Measurements from ENCODE around the gene CCDC152. TPM values are rescaled to one million over a fixed set of nuclear protein-coding genes. Genes with fewer than 3 reads are reported as not detected.
"Not testable (repeated sequence)": the region's sequence is repeated elsewhere in the genome, so short reads cannot be mapped to it uniquely, and the experiment has no call there.

The CCDC152 gene
- total and polyA plus RNA-seq, 5 donors = 2.9 to 5.1 (median 4.7) TPM

GRCh38 chr5:42816546-42816945, 59.9 kb downstream of the CCDC152 start:
- H3K27me3 ChIP-seq (ENCODE audit: control insufficient read depth, insufficient read depth); H3K9me3 ChIP-seq (ENCODE audit: control insufficient read depth, low read length); DNase-seq; H3K27ac ChIP-seq (ENCODE audit: low read length); H3K4me3 ChIP-seq (ENCODE audit: low read length); H3K4me1 ChIP-seq (ENCODE audit: control insufficient read depth, insufficient read depth, low read length); intact Hi-C loops (cut with DNase I); ATAC-seq: not testable (repeated sequence)
- WGBS = 95% methylated on average over 2 of the region's 2 CpGs

- no peak for ATAC-seq
- 48% methylated on average over 2 of the region's 2 CpGs for WGBS
- intact Hi-C loops (cut with DNase I) = no loop called here
Observed at GRCh38 chr5:42819745-42820144, 63.1 kb downstream of the CCDC152 start.

GRCh38 chr5:42822548-42822947, 65.9 kb downstream of the CCDC152 start:
- Histone ChIP-seq H3K27me3 (ENCODE audit: control insufficient read depth, insufficient read depth) (no peaks in the 10 kb centered on the region), H3K4me3 (ENCODE audit: low read length) (no peak overlapping the region), H3K9me3 (ENCODE audit: control insufficient read depth, low read length) (no peaks in the 10 kb centered on the region), H3K4me1 (ENCODE audit: control insufficient read depth, insufficient read depth, low read length) (no peaks in the 10 kb centered on the region), H3K27ac (ENCODE audit: low read length) (no peak overlapping the region)
- no peak for ATAC-seq
- intact Hi-C loops (cut with DNase I) = no loop called here
- WGBS = 90% methylated on average over 2 of the region's 2 CpGs
- DNase-seq = no peak

More at GRCh38 chr5:42819745-42820144, 63.1 kb downstream of the CCDC152 start:
- H3K27me3 ChIP-seq (ENCODE audit: control insufficient read depth, insufficient read depth) = no peaks in the 10 kb centered on the region
- DNase-seq = no peak
- H3K27ac ChIP-seq (ENCODE audit: low read length) = no peak overlapping the region
- H3K4me3 ChIP-seq (ENCODE audit: low read length) = no peak overlapping the region
- no peaks in the 10 kb centered on the region for H3K4me1 ChIP-seq (ENCODE audit: control insufficient read depth, insufficient read depth, low read length)
- H3K9me3 ChIP-seq (ENCODE audit: control insufficient read depth, low read length) = no peaks in the 10 kb centered on the region

GRCh38 chr5:42824347-42824976, 67.8 kb downstream of the CCDC152 start:
- intact Hi-C loops (cut with DNase I) = no loop called here
- no peaks in the 10 kb centered on the region for H3K27me3 ChIP-seq (ENCODE audit: control insufficient read depth, insufficient read depth)
- no peak overlapping the region for H3K27ac ChIP-seq (ENCODE audit: low read length)
- no peaks in the 10 kb centered on the region for H3K4me1 ChIP-seq (ENCODE audit: control insufficient read depth, insufficient read depth, low read length)
- DNase-seq = no peak
- H3K4me3 ChIP-seq (ENCODE audit: low read length) = no peak overlapping the region
- no peaks in the 10 kb centered on the region for H3K9me3 ChIP-seq (ENCODE audit: control insufficient read depth, low read length)
- no peak for ATAC-seq
- WGBS = 75% methylated on average over 7 of the region's 7 CpGs

- WGBS = 86% methylated on average over 9 of the region's 9 CpGs
- no peak for DNase-seq
- H3K9me3 ChIP-seq (ENCODE audit: control insufficient read depth, low read length) = no peaks in the 10 kb centered on the region
- H3K27ac ChIP-seq (ENCODE audit: low read length) = no peak overlapping the region
- H3K4me1 ChIP-seq (ENCODE audit: control insufficient read depth, insufficient read depth, low read length) = no peaks in the 10 kb centered on the region
- no peak for ATAC-seq
- H3K4me3 ChIP-seq (ENCODE audit: low read length) = no peak overlapping the region
- H3K27me3 ChIP-seq (ENCODE audit: control insufficient read depth, insufficient read depth) = no peaks in the 10 kb centered on the region
- intact Hi-C loops (cut with DNase I) = no loop called here
Observed at GRCh38 chr5:42825422-42826148, 69.0 kb downstream of the CCDC152 start.

GRCh38 chr5:42826757-42827515, 70.3 kb downstream of the CCDC152 start:
- WGBS = 64% methylated on average over 2 of the region's 2 CpGs
- Histone ChIP-seq H3K4me3 (ENCODE audit: low read length) (no peak overlapping the region), H3K4me1 (ENCODE audit: control insufficient read depth, insufficient read depth, low read length) (no peaks in the 10 kb centered on the region), H3K27ac (ENCODE audit: low read length) (no peak overlapping the region), H3K27me3 (ENCODE audit: control insufficient read depth, insufficient read depth) (no peaks in the 10 kb centered on the region), H3K9me3 (ENCODE audit: control insufficient read depth, low read length) (no peaks in the 10 kb centered on the region)
- intact Hi-C loops (cut with DNase I) = no loop called here
- DNase-seq (no peak), ATAC-seq (no peak)

GRCh38 chr5:42828671-42829070, 72.1 kb downstream of the CCDC152 start:
- 46% methylated on average over 2 of the region's 2 CpGs for WGBS
- Histone ChIP-seq H3K4me3 (ENCODE audit: low read length) (no peak overlapping the region), H3K27ac (ENCODE audit: low read length) (no peak overlapping the region), H3K27me3 (ENCODE audit: control insufficient read depth, insufficient read depth) (no peaks in the 10 kb centered on the region), H3K4me1 (ENCODE audit: control insufficient read depth, insufficient read depth, low read length) (no peaks in the 10 kb centered on the region), H3K9me3 (ENCODE audit: control insufficient read depth, low read length) (no peaks in the 10 kb centered on the region)
- ATAC-seq (no peak), DNase-seq (no peak)
- intact Hi-C loops (cut with DNase I) = no loop called here

GRCh38 chr5:42830924-42831323, 74.3 kb downstream of the CCDC152 start:
- Histone ChIP-seq H3K4me1 (ENCODE audit: control insufficient read depth, insufficient read depth, low read length) (no peaks in the 10 kb centered on the region), H3K9me3 (ENCODE audit: control insufficient read depth, low read length) (no peaks in the 10 kb centered on the region), H3K27me3 (ENCODE audit: control insufficient read depth, insufficient read depth) (no peaks in the 10 kb centered on the region), H3K4me3 (ENCODE audit: low read length) (no peak overlapping the region), H3K27ac (ENCODE audit: low read length) (no peak overlapping the region)
- WGBS = 79% methylated on average over 2 of the region's 2 CpGs
- intact Hi-C loops (cut with DNase I) = no loop called here
- DNase-seq = no peak
- ATAC-seq = no peak

- intact Hi-C loops (cut with DNase I) = no loop called here
- Histone ChIP-seq H3K4me1 (ENCODE audit: control insufficient read depth, insufficient read depth, low read length) (no peaks in the 10 kb centered on the region), H3K27ac (ENCODE audit: low read length) (no peak overlapping the region), H3K27me3 (ENCODE audit: control insufficient read depth, insufficient read depth) (no peaks in the 10 kb centered on the region), H3K9me3 (ENCODE audit: control insufficient read depth, low read length) (no peaks in the 10 kb centered on the region), H3K4me3 (ENCODE audit: low read length) (no peak overlapping the region)
- ATAC-seq (no peak), DNase-seq (no peak)
- 96% methylated on average over 5 of the region's 5 CpGs for WGBS
Observed at GRCh38 chr5:42832060-42832459, 75.4 kb downstream of the CCDC152 start.

GRCh38 chr5:42836070-42836769, 79.6 kb downstream of the CCDC152 start:
- Histone ChIP-seq H3K4me1 (ENCODE audit: control insufficient read depth, insufficient read depth, low read length) (peaks cover 11% of the 10 kb centered on the region), H3K4me3 (ENCODE audit: low read length) (no peak overlapping the region), H3K9me3 (ENCODE audit: control insufficient read depth, low read length) (no peaks in the 10 kb centered on the region), H3K27me3 (ENCODE audit: control insufficient read depth, insufficient read depth) (no peaks in the 10 kb centered on the region), H3K27ac (ENCODE audit: low read length) (no peak overlapping the region)
- ATAC-seq (peak in 1 of 2 donors; percentile 42), DNase-seq (peak in 2 of 3 donors; percentile 41 to 50)
- intact Hi-C loops (cut with DNase I) = no loop called here
- WGBS = 96% methylated on average over 25 of the region's 25 CpGs

- ATAC-seq (no peak), DNase-seq (no peak)
- peaks cover 12% of the 10 kb centered on the region for H3K4me1 ChIP-seq (ENCODE audit: control insufficient read depth, insufficient read depth, low read length)
- no peaks in the 10 kb centered on the region for H3K9me3 ChIP-seq (ENCODE audit: control insufficient read depth, low read length)
- H3K27ac ChIP-seq (ENCODE audit: low read length) = no peak overlapping the region
- intact Hi-C loops (cut with DNase I) = no loop called here
- H3K27me3 ChIP-seq (ENCODE audit: control insufficient read depth, insufficient read depth) = no peaks in the 10 kb centered on the region
- no peak overlapping the region for H3K4me3 ChIP-seq (ENCODE audit: low read length)
- WGBS = 81% methylated on average over 3 of the region's 3 CpGs
Observed at GRCh38 chr5:42837601-42838000, 81.0 kb downstream of the CCDC152 start.
